Measurements from ENCODE around the gene HYOU1.

Gene HYOU1

DNA sequence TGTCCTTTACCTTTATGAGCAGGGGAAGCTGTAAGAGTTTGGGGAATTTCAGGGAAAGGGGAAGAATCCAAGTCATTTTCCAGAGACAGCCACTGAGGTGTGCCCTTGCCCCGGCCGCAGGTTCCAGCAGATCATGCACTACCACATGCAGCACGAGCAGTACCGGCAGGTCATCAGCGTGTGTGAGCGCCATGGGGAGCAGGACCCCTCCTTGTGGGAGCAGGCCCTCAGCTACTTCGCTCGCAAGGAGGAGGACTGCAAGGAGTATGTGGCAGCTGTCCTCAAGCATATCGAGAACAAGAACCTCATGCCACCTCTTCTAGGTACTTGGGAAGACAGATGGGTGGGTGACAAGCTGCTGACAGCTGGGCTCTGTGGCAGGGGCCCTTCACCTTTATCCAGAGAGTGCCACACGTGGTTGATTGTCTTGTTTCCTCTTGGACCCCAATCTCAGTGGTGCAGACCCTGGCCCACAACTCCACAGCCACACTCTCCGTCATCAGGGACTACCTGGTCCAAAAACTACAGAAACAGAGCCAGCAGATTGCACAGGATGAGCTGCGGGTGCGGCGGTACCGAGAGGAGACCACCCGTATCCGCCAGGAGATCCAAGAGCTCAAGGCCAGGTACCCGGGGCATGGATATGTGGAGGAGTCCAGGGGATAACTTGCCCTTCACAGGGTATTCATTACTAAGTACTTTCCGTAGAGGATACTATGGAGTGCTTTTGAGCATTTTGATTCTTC, 21.8 kb upstream of the HYOU1 start:
- H3K4me2 ChIP-seq (ENCODE audit: insufficient read depth, low read length, poor library complexity, severe bottlenecking) = no peak overlapping the region
- H3K27ac ChIP-seq (replicated peaks; ENCODE audit: low read length) = no peak overlapping the region
- H3K4me1 ChIP-seq (ENCODE audit: control insufficient read depth in 2 of 2, insufficient read depth in 1 of 2, low read depth in 1 of 2, low read length in 2 of 2) = no peaks in the 10 kb centered on the region
- no peak overlapping the region for H2AK5ac ChIP-seq (ENCODE audit: low read depth, low read length)
- no peak overlapping the region for H4K8ac ChIP-seq (ENCODE audit: low read depth, low read length)
- H2BK5ac ChIP-seq (ENCODE audit: low read length) = no peak overlapping the region
- no CpG with 5 or more reads among the region's 19 CpGs for WGBS, 2 donors (ENCODE audit: extremely low coverage in 2 of 2, insufficient read length in 2 of 2, insufficient replicate concordance in 1 of 2)
- no peaks in the 10 kb centered on the region for H3K9me3 ChIP-seq (replicated peaks in 1 of 2; ENCODE audit: control insufficient read depth in 2 of 2, insufficient read depth in 1 of 2, low read depth in 1 of 2, low read length in 2 of 2)
- no peak overlapping the region for H3K4me3 ChIP-seq (ENCODE audit: low read length in 2 of 2)
- no peak overlapping the region for H3K23ac ChIP-seq (ENCODE audit: low read depth, low read length, poor library complexity)
- no peak overlapping the region for H3K4ac ChIP-seq (ENCODE audit: low read length)
- H2BK120ac ChIP-seq (ENCODE audit: low read depth, low read length) = no peak overlapping the region
- no peak overlapping the region for H3K14ac ChIP-seq (ENCODE audit: low read length)
- H3K9ac ChIP-seq (ENCODE audit: low read depth, low read length, poor library complexity) = peak overlapping the region; percentile 73
- H3K79me1 ChIP-seq (ENCODE audit: low read depth, low read length) = no peaks in the 10 kb centered on the region
- no peak overlapping the region for H2BK12ac ChIP-seq (ENCODE audit: low read length)
- DNase-seq (ENCODE audit: low spot score) = no peak
- no peak overlapping the region for H2AFZ ChIP-seq (ENCODE audit: low read length)
- H3K27me3 ChIP-seq (ENCODE audit: control insufficient read depth in 3 of 3, insufficient read depth in 3 of 3, low read depth in 1 of 3, low read length in 3 of 3) = no peaks in the 10 kb centered on the region
- peaks cover 35 to 72% of the 10 kb centered on the region in 2 donors for H3K36me3 ChIP-seq (replicated peaks in 1 of 2; ENCODE audit: control insufficient read depth in 2 of 2, insufficient read depth in 2 of 2, low read length in 2 of 2)
- H4K91ac ChIP-seq (ENCODE audit: low read depth, low read length, poor library complexity) = no peak overlapping the region
- H3K18ac ChIP-seq (ENCODE audit: low read length) = no peak overlapping the region
- H2BK15ac ChIP-seq (ENCODE audit: low read length) = no peak overlapping the region

DNA sequence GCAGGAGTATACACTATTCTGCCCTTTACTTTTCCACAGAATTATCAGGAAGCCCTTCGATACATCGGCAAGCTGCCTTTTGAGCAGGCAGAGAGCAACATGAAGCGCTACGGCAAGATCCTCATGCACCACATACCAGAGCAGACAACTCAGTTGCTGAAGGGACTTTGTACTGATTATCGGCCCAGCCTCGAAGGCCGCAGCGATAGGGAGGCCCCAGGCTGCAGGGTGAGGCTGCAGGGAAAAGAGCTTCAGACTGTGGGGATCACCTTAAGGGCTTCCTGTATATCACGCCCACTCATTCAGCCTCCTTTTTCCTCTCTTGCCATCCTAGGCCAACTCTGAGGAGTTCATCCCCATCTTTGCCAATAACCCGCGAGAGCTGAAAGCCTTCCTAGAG, 20.8 kb upstream of the HYOU1 start:
- no peak overlapping the region for H4K8ac ChIP-seq (ENCODE audit: low read depth, low read length)
- no peaks in the 10 kb centered on the region for H3K79me1 ChIP-seq (ENCODE audit: low read depth, low read length)
- whole genome bisulfite sequencing, 2 donors (ENCODE audit: extremely low coverage in 2 of 2, insufficient read length in 2 of 2, insufficient replicate concordance in 1 of 2) = no CpG with 5 or more reads among the region's 11 CpGs
- H3K9ac ChIP-seq (ENCODE audit: low read depth, low read length, poor library complexity) = no peak overlapping the region
- H3K4me3 ChIP-seq (ENCODE audit: low read length in 2 of 2) = no peak overlapping the region
- no peak overlapping the region for H2BK12ac ChIP-seq (ENCODE audit: low read length)
- no peak overlapping the region for H2BK15ac ChIP-seq (ENCODE audit: low read length)
- H2AK5ac ChIP-seq (ENCODE audit: low read depth, low read length) = no peak overlapping the region
- H3K14ac ChIP-seq (ENCODE audit: low read length) = no peak overlapping the region
- H3K36me3 ChIP-seq (replicated peaks in 1 of 2; ENCODE audit: control insufficient read depth in 2 of 2, insufficient read depth in 2 of 2, low read length in 2 of 2) = peaks cover 43 to 82% of the 10 kb centered on the region in 2 donors
- H3K18ac ChIP-seq (ENCODE audit: low read length) = no peak overlapping the region
- no peaks in the 10 kb centered on the region for H3K9me3 ChIP-seq (replicated peaks in 1 of 2; ENCODE audit: control insufficient read depth in 2 of 2, insufficient read depth in 1 of 2, low read depth in 1 of 2, low read length in 2 of 2)
- H2BK5ac ChIP-seq (ENCODE audit: low read length) = no peak overlapping the region
- H3K27ac ChIP-seq (replicated peaks; ENCODE audit: low read length) = no peak overlapping the region
- H3K27me3 ChIP-seq (ENCODE audit: control insufficient read depth in 3 of 3, insufficient read depth in 3 of 3, low read depth in 1 of 3, low read length in 3 of 3) = no peaks in the 10 kb centered on the region
- H3K4ac ChIP-seq (ENCODE audit: low read length) = no peak overlapping the region
- no peak overlapping the region for H2AFZ ChIP-seq (ENCODE audit: low read length)
- no peak overlapping the region for H2BK120ac ChIP-seq (ENCODE audit: low read depth, low read length)
- no peak overlapping the region for H4K91ac ChIP-seq (ENCODE audit: low read depth, low read length, poor library complexity)
- H3K4me2 ChIP-seq (ENCODE audit: insufficient read depth, low read length, poor library complexity, severe bottlenecking) = no peak overlapping the region
- no peaks in the 10 kb centered on the region for H3K4me1 ChIP-seq (ENCODE audit: control insufficient read depth in 2 of 2, insufficient read depth in 1 of 2, low read depth in 1 of 2, low read length in 2 of 2)
- no peak for DNase-seq (ENCODE audit: low spot score)
- H3K23ac ChIP-seq (ENCODE audit: low read depth, low read length, poor library complexity) = no peak overlapping the region

GRCh38 chr11:119067371-119068222, 10.6 kb upstream of the HYOU1 start, which contains the start of gene VPS11:
Gene VPS11 (plus strand): TSS chr11:119067818. CDS start chr11:119067824, 6 bp downstream.
- no peak within 1 kb of the TSS for H2BK5ac ChIP-seq (ENCODE audit: low read length)
- peak within 1 kb of the TSS; percentile 93 for H3K18ac ChIP-seq (ENCODE audit: low read length)
- peak within 1 kb of the TSS; percentile 83 to 87 for H3K4me3 ChIP-seq (ENCODE audit: low read length in 2 of 2)
- WGBS, 2 donors (ENCODE audit: extremely low coverage in 2 of 2, insufficient read length in 2 of 2, insufficient replicate concordance in 1 of 2) = no CpG with 5 or more reads among the region's 49 CpGs
- DNase-seq (ENCODE audit: low spot score) = peak; percentile 88
- no peaks in the 10 kb centered on the region for H3K9me3 ChIP-seq (replicated peaks in 1 of 2; ENCODE audit: control insufficient read depth in 2 of 2, insufficient read depth in 1 of 2, low read depth in 1 of 2, low read length in 2 of 2)
- peak within 1 kb of the TSS; percentile 85 for H2AFZ ChIP-seq (ENCODE audit: low read length)
- H3K27ac ChIP-seq (replicated peaks; ENCODE audit: low read length) = no peak within 1 kb of the TSS
- peaks cover 0 to 2% of the 10 kb centered on the region in 2 donors for H3K4me1 ChIP-seq (ENCODE audit: control insufficient read depth in 2 of 2, insufficient read depth in 1 of 2, low read depth in 1 of 2, low read length in 2 of 2)
- peak within 1 kb of the TSS; percentile 11 for H3K23ac ChIP-seq (ENCODE audit: low read depth, low read length, poor library complexity)
- H3K27me3 ChIP-seq (ENCODE audit: control insufficient read depth in 3 of 3, insufficient read depth in 3 of 3, low read depth in 1 of 3, low read length in 3 of 3) = no peaks in the 10 kb centered on the region
- H3K14ac ChIP-seq (ENCODE audit: low read length) = peak within 1 kb of the TSS; percentile 82
- H3K9ac ChIP-seq (ENCODE audit: low read depth, low read length, poor library complexity) = peak within 1 kb of the TSS; percentile 85
- H3K36me3 ChIP-seq (replicated peaks in 1 of 2; ENCODE audit: control insufficient read depth in 2 of 2, insufficient read depth in 2 of 2, low read length in 2 of 2) = peaks cover 9 to 27% of the 10 kb centered on the region in 2 donors
- H2BK15ac ChIP-seq (ENCODE audit: low read length) = no peak within 1 kb of the TSS
- H2AK5ac ChIP-seq (ENCODE audit: low read depth, low read length) = no peak within 1 kb of the TSS
- H3K4me2 ChIP-seq (ENCODE audit: insufficient read depth, low read length, poor library complexity, severe bottlenecking) = peak within 1 kb of the TSS; percentile 83
- H2BK12ac ChIP-seq (ENCODE audit: low read length) = no peak within 1 kb of the TSS
- H3K79me1 ChIP-seq (ENCODE audit: low read depth, low read length) = peaks cover 2% of the 10 kb centered on the region
- no peak within 1 kb of the TSS for H3K4ac ChIP-seq (ENCODE audit: low read length)
- H4K8ac ChIP-seq (ENCODE audit: low read depth, low read length) = no peak within 1 kb of the TSS
- H4K91ac ChIP-seq (ENCODE audit: low read depth, low read length, poor library complexity) = no peak within 1 kb of the TSS
- no peak within 1 kb of the TSS for H2BK120ac ChIP-seq (ENCODE audit: low read depth, low read length)

- Histone ChIP-seq H4K91ac (ENCODE audit: low read depth, low read length, poor library complexity) (no peak overlapping the region), H2BK15ac (ENCODE audit: low read length) (no peak overlapping the region), H2BK12ac (ENCODE audit: low read length) (no peak overlapping the region), H3K36me3 (replicated peaks in 1 of 2; ENCODE audit: control insufficient read depth in 2 of 2, insufficient read depth in 2 of 2, low read length in 2 of 2) (peaks cover 4 to 8% of the 10 kb centered on the region in 2 donors), H4K8ac (ENCODE audit: low read depth, low read length) (no peak overlapping the region), H3K18ac (ENCODE audit: low read length) (no peak overlapping the region), H3K23ac (ENCODE audit: low read depth, low read length, poor library complexity) (no peak overlapping the region), H2AK5ac (ENCODE audit: low read depth, low read length) (no peak overlapping the region), H3K4me2 (ENCODE audit: insufficient read depth, low read length, poor library complexity, severe bottlenecking) (no peak overlapping the region), H2BK120ac (ENCODE audit: low read depth, low read length) (no peak overlapping the region), H2AFZ (ENCODE audit: low read length) (no peak overlapping the region), H3K4me1 (ENCODE audit: control insufficient read depth in 2 of 2, insufficient read depth in 1 of 2, low read depth in 1 of 2, low read length in 2 of 2) (peaks cover 0 to 2% of the 10 kb centered on the region in 2 donors), H3K27me3 (ENCODE audit: control insufficient read depth in 3 of 3, insufficient read depth in 3 of 3, low read depth in 1 of 3, low read length in 3 of 3) (no peaks in the 10 kb centered on the region), H3K79me1 (ENCODE audit: low read depth, low read length) (peaks cover 2% of the 10 kb centered on the region), H3K9ac (ENCODE audit: low read depth, low read length, poor library complexity) (no peak overlapping the region), H3K14ac (ENCODE audit: low read length) (no peak overlapping the region), H3K4ac (ENCODE audit: low read length) (no peak overlapping the region), H3K9me3 (replicated peaks in 1 of 2; ENCODE audit: control insufficient read depth in 2 of 2, insufficient read depth in 1 of 2, low read depth in 1 of 2, low read length in 2 of 2) (no peaks in the 10 kb centered on the region), H3K27ac (replicated peaks; ENCODE audit: low read length) (no peak overlapping the region), H3K4me3 (ENCODE audit: low read length in 2 of 2) (no peak overlapping the region), H2BK5ac (ENCODE audit: low read length) (no peak overlapping the region)
- DNase-seq (ENCODE audit: low spot score) = no peak
- no CpG with 5 or more reads among the region's 4 CpGs for WGBS, 2 donors (ENCODE audit: extremely low coverage in 2 of 2, insufficient read length in 2 of 2, insufficient replicate concordance in 1 of 2)
These were observed 8.4 kb upstream of the HYOU1 start for GRCh38 chr11:119065369-119065768.

Data from neuronal stem cell (in vitro differentiated cells).